ENCODE results near the gene BIRC6.
"Not testable (repeated sequence)": the region's sequence is repeated elsewhere in the genome, so short reads cannot be mapped to it uniquely, and the experiment has no call there.

The BIRC6 gene

DNA sequence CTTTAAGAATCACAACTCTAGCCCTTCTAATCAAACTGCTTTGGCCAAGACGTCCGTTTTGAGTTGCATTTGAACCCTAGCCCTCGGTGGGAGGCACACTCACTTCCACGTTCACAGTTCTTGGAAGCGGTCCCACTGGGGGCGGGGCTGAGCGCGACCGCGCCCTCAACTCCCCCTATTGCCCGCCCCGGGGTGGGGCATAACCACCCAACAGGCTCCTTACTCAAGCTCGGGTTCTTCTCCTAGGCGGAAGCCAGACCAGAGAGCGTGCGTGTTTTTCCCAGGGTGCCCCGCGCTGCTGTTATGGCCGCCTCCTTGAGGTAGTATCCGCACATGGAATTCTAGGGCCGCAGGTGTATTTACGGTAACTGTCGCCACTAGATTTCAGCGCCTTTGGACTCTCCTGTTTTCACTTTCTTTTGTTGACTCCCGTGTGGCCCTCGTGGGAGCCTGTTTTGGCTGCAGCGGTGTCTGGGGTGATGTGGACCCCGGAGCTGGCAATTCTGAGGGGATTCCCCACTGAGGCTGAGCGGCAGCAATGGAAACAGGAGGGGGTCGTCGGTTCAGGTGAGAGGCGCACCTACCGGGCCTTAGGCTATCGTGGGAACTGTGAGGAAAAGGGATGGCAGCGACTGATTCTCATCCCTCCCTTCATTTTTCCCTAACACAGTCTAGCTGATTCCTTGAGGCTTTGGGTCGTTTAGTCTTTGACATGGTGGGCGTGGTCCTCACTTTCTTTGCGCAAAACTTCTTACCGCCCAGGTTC is 271.2 kb downstream of the BIRC6 start, which contains the start of gene TTC27:
TSS of gene TTC27 (plus strand) at position 237 of the 766 bp plus-strand sequence. CDS start at position 480, 243 bp downstream.
- TF ChIP-seq, protein P1, sequence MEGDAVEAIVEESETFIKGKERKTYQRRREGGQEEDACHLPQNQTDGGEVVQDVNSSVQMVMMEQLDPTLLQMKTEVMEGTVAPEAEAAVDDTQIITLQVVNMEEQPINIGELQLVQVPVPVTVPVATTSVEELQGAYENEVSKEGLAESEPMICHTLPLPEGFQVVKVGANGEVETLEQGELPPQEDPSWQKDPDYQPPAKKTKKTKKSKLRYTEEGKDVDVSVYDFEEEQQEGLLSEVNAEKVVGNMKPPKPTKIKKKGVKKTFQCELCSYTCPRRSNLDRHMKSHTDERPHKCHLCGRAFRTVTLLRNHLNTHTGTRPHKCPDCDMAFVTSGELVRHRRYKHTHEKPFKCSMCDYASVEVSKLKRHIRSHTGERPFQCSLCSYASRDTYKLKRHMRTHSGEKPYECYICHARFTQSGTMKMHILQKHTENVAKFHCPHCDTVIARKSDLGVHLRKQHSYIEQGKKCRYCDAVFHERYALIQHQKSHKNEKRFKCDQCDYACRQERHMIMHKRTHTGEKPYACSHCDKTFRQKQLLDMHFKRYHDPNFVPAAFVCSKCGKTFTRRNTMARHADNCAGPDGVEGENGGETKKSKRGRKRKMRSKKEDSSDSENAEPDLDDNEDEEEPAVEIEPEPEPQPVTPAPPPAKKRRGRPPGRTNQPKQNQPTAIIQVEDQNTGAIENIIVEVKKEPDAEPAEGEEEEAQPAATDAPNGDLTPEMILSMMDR (IDR thresholded peaks at IDR 0.05; ENCODE audit: insufficient read depth, low read length, missing control alignments): no peak
- CTCF ChIA-PET: interaction anchor here (1.1 to 1.2 kb wide), 2 partner anchors 9 to 12 kb away, joined by 3 read pairs; no protein-coding TSS in a partner anchor
- peak; percentile 68 for DNase-seq (ENCODE audit: low read depth, low spot score)
- POLR2A ChIA-PET: no interaction called here
- H3K4me3 ChIP-seq (ENCODE audit: low read depth, low read length): peak within 1 kb of the TSS; percentile 98

DNA sequence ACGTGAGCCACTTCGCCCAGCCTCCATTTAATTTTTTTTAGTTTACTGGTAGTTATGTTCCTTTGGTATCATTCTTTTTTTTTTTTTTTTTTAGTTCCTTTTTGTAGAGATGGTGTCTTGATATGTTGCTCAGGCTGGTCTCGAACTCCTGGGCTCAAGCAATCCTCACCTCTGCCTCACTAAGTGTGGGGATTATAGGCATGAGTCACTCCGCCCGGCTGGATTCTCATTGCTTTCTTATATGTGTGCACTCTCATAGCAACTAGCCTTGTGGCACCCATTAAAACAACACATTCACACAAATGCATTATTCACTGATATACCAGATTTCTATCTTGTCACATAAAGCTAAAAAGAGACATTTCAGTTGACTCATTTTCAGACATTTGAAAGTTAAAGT is 275.3 kb downstream of the BIRC6 start:
- peak; percentile 34 for DNase-seq (ENCODE audit: low read depth, low spot score)
- H3K4me3 ChIP-seq (ENCODE audit: low read depth, low read length): no peak overlapping the region
- TF ChIP-seq, protein P1 (IDR thresholded peaks at IDR 0.05; ENCODE audit: insufficient read depth, low read length, missing control alignments): no peak
- CTCF ChIA-PET: interaction anchor here (0.9 kb wide), 1 partner anchor 8 kb away, joined by 3 read pairs; no protein-coding TSS in a partner anchor
- POLR2A ChIA-PET: no interaction called here

DNA sequence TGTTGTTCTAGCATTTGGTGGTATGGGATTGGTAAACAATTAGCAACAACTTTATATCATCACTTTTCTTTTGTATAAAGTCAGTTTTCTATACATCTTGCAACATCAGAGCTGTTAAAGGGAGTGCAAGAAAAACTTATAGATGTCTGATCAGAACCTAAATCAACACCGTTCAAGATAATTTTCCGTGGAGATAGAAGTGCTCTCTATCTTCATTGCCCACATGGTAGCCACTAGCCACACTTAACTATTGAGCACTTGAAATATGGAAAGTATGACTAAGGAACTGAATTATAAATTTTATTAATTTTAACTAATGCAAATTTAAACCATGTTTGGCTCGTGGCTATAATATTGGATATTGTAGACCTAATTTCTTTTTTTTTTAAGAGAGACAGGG is 276.2 kb downstream of the BIRC6 start:
- ChIA-PET CTCF (interaction anchor here (0.9 to 1.0 kb wide), 2 partner anchors 9 to 19 kb away, joined by 3 to 4 read pairs; no protein-coding TSS in a partner anchor), POLR2A (no interaction called here)
- TF ChIP-seq, protein P1 (IDR thresholded peaks at IDR 0.05; ENCODE audit: insufficient read depth, low read length, missing control alignments): no peak
- no peak overlapping the region for H3K4me3 ChIP-seq (ENCODE audit: low read depth, low read length)
- no peak for DNase-seq (ENCODE audit: low read depth, low spot score)

DNA sequence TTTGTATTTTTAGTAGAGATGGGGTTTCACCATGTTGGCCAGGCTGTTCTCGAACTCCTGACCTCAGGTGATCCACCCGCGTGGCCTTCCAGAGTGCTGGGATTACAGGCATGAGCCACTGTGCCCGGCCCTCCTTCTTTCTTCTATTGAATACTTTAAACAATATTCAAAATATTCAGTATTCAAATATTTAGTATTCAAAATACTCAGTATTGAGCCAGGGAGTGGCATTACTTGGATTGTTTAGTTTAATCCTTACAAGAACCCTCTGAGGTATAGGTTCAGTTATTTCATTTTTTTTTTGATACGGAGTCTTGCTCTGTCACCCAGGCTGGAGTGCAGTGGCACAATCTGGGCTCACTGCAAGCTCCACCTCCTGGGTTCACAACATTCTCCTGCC is 281.7 kb downstream of the BIRC6 start:
- H3K4me3 ChIP-seq (ENCODE audit: low read depth, low read length); CTCF ChIA-PET; DNase-seq (ENCODE audit: low read depth, low spot score); POLR2A ChIA-PET: not testable (repeated sequence)

DNA sequence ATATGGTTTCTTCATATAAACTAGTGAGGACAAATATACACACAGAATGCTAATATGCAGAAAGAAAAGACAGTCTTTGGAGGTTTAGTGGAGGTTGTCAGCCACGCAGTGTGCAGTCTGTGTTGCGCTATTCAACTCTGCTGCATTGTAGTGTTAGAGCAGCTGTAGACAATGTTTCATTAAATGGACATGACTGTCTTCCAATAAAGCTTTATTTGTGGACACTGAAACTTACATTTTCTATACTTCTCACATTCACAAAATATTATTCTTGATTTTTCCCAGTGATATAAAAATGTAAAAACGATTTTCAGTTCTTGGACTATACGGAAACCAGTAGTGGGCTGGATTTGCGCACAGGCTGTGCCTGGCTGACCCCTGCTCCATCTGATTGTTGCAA is 284.4 kb downstream of the BIRC6 start:
- H3K4me3 ChIP-seq (ENCODE audit: low read depth, low read length): no peak overlapping the region
- POLR2A ChIA-PET: interaction anchor here (0.7 kb wide), 1 partner anchor 369 kb away, joined by 4 read pairs; no protein-coding TSS in a partner anchor
- CTCF ChIA-PET: no interaction called here
- DNase-seq (ENCODE audit: low read depth, low spot score): no peak
- TF ChIP-seq, protein P1 (IDR thresholded peaks at IDR 0.05; ENCODE audit: insufficient read depth, low read length, missing control alignments): no peak

DNA sequence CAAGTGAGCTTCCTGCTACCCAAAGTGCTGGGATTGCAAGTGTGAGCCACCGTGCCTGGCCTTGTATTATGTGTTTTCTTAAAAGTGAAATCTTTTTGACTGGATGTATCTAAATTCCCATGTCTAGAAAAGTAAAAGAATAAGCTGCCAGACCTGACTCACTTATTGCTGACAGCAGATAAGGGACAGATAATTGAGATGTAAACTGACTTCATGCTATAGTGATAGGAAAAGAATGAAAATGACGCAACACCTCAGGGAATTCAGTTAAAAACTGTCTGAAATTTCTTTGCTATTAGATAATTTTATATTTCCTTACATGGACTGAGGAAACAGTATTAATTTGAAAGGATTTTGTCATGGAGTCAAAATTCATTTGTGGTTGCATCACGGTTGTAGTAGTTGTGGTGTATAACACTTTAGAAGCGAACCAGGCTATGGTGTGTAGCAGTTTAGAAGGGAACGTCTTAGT is 290.4 kb downstream of the BIRC6 start:
- ChIA-PET POLR2A (interaction anchor here (0.5 to 0.8 kb wide), 2 partner anchors 25 to 709 kb away, joined by 3 read pairs; no protein-coding TSS in a partner anchor), CTCF (interaction anchor here (1.1 kb wide), 2 partner anchors 10 to 11 kb away, joined by 3 to 4 read pairs; no protein-coding TSS in a partner anchor)
- peak; percentile 62 for DNase-seq (ENCODE audit: low read depth, low spot score)

More for the DNA sequence above, 290.4 kb downstream of the BIRC6 start:
- TF ChIP-seq, protein P1 (IDR thresholded peaks at IDR 0.05; ENCODE audit: insufficient read depth, low read length, missing control alignments): no peak
- no peak overlapping the region for H3K4me3 ChIP-seq (ENCODE audit: low read depth, low read length)
